ENCODE results near the gene LYG1. TPM values are rescaled to one million over a fixed set of nuclear protein-coding genes. Genes with fewer than 3 reads are reported as not detected.
A peak's percentile ranks its signal among the peaks of the same experiment; 100 is the strongest.

LYG1 gene
- polyA plus RNA-seq, 2 of the 4 experiments (the other 2 are of a cell fraction) = 3.2 to 4.0 TPM

- no peak overlapping the region for H3K4me2 ChIP-seq
- H3K4me3 ChIP-seq = no peak overlapping the region
- ATAC-seq = no peak
- no peaks in the 10 kb centered on the region for H3K4me1 ChIP-seq
- POLR2A ChIA-PET = no interaction called here
- DNase-seq (ENCODE audit: low read depth in 1 of 2, low spot score in 1 of 2) = no peak
- CTCF ChIA-PET = no interaction called here
- no peak overlapping the region for H3K27ac ChIP-seq
- no peaks in the 10 kb centered on the region; the same call in 2 of the 3 replicates for H3K9me3 ChIP-seq
- WGBS (ENCODE audit: missing lambda C conversion rate) = 43% methylated on average over 4 of the region's 4 CpGs
- no peak for FAIRE-seq
- TF ChIP-seq NPAS2 (CRISPR knock-in tag; IDR thresholded peaks at IDR 0.05; ENCODE audit: borderline replicate concordance) (no peak), POLR2AphosphoS2 (conservative IDR thresholded peaks at IDR 0.05; ENCODE audit: low read length) (no peak), JUNB (IDR thresholded peaks at IDR 0.05) (no peak), ZSCAN20 (CRISPR knock-in tag; IDR thresholded peaks at IDR 0.05) (no peak)
- TF ChIP-seq, protein P1, sequence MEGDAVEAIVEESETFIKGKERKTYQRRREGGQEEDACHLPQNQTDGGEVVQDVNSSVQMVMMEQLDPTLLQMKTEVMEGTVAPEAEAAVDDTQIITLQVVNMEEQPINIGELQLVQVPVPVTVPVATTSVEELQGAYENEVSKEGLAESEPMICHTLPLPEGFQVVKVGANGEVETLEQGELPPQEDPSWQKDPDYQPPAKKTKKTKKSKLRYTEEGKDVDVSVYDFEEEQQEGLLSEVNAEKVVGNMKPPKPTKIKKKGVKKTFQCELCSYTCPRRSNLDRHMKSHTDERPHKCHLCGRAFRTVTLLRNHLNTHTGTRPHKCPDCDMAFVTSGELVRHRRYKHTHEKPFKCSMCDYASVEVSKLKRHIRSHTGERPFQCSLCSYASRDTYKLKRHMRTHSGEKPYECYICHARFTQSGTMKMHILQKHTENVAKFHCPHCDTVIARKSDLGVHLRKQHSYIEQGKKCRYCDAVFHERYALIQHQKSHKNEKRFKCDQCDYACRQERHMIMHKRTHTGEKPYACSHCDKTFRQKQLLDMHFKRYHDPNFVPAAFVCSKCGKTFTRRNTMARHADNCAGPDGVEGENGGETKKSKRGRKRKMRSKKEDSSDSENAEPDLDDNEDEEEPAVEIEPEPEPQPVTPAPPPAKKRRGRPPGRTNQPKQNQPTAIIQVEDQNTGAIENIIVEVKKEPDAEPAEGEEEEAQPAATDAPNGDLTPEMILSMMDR (IDR thresholded peaks at IDR 0.05) = no peak
These were observed 41.5 kb downstream of the LYG1 start for GRCh38 chr2:99259465-99259864.

DNA sequence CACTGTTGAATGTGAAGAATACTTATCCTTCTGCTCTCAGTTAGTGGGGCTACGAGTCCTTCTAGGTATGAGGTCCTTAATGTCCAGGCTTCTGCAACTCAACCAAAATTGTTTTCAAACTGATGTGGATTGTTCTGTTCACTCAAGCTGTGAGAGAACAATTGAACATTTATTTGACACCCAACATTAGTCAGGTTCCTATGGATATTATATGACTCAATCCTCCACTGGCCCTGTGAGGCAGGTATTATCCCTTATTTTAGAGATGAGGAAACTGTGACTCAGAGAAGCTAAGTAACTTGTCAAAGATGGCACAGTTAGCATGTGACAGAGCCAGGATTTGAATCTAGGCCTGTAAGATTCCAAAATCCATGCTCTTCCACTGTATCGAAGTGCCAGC, 44.3 kb downstream of the LYG1 start:
- TF ChIP-seq FOXS1 (CRISPR knock-in tag; IDR thresholded peaks at IDR 0.05) (no peak), REST (IDR thresholded peaks at IDR 0.05) (no peak), CEBPB (IDR thresholded peaks at IDR 0.05) (no peak)
- DNase-seq (ENCODE audit: low read depth in 1 of 2, low spot score in 1 of 2) (no peak), ATAC-seq (no peak), FAIRE-seq (no peak)
- ChIA-PET POLR2A (no interaction called here), CTCF (no interaction called here)
- H3K4me1 ChIP-seq = no peaks in the 10 kb centered on the region
- H3K4me3 ChIP-seq = no peak overlapping the region
- H3K27ac ChIP-seq = no peak overlapping the region
- WGBS (ENCODE audit: missing lambda C conversion rate) = 72% methylated on average over 2 of the region's 2 CpGs
- H3K9me3 ChIP-seq = no peaks in the 10 kb centered on the region; the same call in 2 of the 3 replicates
- no peak overlapping the region for H3K4me2 ChIP-seq

- Histone ChIP-seq H3K4me1 (no peaks in the 10 kb centered on the region), H3K4me3 (no peak within 1 kb of the TSS), H3K9me3 (no peaks in the 10 kb centered on the region; the same call in 2 of the 3 replicates), H3K27ac (no peak within 1 kb of the TSS), H3K4me2 (no peak within 1 kb of the TSS)
- FAIRE-seq (no peak), DNase-seq (ENCODE audit: low read depth in 1 of 2, low spot score in 1 of 2) (no peak), ATAC-seq (no peak)
- ChIA-PET POLR2A (no interaction called here), CTCF (no interaction called here)
- WGBS (ENCODE audit: missing lambda C conversion rate) = 75% methylated on average over 7 of the region's 7 CpGs
- TF ChIP-seq, protein P2, sequence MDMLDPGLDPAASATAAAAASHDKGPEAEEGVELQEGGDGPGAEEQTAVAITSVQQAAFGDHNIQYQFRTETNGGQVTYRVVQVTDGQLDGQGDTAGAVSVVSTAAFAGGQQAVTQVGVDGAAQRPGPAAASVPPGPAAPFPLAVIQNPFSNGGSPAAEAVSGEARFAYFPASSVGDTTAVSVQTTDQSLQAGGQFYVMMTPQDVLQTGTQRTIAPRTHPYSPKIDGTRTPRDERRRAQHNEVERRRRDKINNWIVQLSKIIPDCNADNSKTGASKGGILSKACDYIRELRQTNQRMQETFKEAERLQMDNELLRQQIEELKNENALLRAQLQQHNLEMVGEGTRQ (IDR thresholded peaks at IDR 0.05) = peak; percentile 77
- no peak for TF ChIP-seq ZC3H11A (IDR thresholded peaks at IDR 0.05)
These were observed 45.3 kb downstream of the LYG1 start, which contains the start of gene LYG2 for GRCh38 chr2:99255491-99256318. LYG2 (minus strand) TSS chr2:99255666; CDS start chr2:99254260, 1,406 bp downstream.

DNA sequence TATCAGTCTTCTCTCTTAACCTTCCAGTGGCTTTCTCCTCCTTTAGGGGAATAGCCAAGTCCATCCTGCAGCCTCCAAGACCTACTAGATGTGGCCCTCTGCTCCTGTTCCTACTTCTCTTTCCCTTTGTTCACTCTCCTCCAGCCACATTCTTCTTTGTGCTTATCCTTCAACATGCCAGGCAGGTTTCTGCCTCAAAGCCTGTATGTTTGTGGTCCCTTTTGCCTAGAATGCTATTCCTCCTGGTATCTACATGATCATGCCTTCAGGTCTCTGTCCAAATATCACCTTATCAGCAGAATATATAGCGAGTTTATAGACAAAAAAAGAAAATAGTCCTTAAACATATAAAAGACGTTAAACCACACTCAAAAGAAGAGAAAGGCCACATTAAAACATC, 51.0 kb downstream of the LYG1 start:
- Histone ChIP-seq H3K4me2 (no peak overlapping the region), H3K4me1 (no peaks in the 10 kb centered on the region), H3K9me3 (no peaks in the 10 kb centered on the region), H3K4me3 (no peak overlapping the region), H3K27ac (no peak overlapping the region)
- CTCF ChIA-PET = no interaction called here
- ATAC-seq (no peak), FAIRE-seq (no peak), DNase-seq (ENCODE audit: low read depth in 1 of 2, low spot score in 1 of 2) (no peak)
- WGBS (ENCODE audit: missing lambda C conversion rate) = 60% methylated on average over 2 of the region's 2 CpGs
- POLR2A ChIA-PET = no interaction called here
- TF ChIP-seq HOXB5 (CRISPR knock-in tag; IDR thresholded peaks at IDR 0.05) (no peak), MAFK (IDR thresholded peaks at IDR 0.05; ENCODE audit: partially characterized antibody) (peak; percentile 32)

Data from A549 (cell line).